ENCODE measurements around the gene ZBTB46.

Gene ZBTB46

DNA sequence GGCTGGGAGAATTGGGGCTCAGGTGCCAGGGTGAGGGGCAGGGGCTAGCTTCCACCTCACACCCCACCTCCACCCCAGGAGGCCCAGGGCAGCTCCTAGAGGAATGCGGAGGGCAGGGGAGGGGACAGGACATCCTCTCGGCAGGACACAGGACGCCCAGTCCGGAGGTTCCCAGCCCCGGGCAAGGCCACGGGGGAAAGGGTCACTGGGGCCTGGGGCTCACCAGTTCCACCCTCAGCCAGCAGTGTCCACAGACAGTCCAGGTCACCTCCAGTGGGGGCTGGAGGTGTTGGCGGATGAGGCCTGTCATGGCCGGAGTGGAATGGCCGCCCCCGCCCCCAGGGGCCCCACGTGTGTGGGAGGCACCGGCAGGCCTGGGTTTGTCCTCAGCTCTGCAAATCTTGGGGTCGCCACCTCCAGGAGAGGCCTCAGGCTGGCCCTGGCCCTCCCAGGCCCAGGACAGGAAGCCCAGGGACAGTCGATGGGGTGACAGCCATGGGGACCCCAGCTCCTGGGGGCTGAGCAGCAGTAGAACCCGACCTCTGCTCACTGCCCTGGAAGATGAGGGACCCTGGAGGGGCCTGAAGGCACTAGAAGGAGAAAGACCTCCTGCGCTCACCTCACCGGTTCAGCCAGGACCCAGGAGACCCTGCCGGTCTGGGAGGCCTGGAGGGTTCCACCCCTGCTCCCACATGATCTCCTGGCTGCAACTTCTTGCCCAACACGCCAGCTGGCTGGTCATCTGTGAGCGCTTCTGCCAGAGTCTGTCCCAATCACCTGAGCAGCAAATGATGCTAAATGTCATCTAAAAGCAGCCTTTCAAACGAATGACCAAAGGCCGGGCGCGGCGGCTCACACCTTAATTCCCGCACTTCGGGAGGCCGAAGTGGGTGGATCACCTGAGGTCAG is 17.2 kb upstream of the ZBTB46 start:
- TF ChIP-seq, protein P1, sequence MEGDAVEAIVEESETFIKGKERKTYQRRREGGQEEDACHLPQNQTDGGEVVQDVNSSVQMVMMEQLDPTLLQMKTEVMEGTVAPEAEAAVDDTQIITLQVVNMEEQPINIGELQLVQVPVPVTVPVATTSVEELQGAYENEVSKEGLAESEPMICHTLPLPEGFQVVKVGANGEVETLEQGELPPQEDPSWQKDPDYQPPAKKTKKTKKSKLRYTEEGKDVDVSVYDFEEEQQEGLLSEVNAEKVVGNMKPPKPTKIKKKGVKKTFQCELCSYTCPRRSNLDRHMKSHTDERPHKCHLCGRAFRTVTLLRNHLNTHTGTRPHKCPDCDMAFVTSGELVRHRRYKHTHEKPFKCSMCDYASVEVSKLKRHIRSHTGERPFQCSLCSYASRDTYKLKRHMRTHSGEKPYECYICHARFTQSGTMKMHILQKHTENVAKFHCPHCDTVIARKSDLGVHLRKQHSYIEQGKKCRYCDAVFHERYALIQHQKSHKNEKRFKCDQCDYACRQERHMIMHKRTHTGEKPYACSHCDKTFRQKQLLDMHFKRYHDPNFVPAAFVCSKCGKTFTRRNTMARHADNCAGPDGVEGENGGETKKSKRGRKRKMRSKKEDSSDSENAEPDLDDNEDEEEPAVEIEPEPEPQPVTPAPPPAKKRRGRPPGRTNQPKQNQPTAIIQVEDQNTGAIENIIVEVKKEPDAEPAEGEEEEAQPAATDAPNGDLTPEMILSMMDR (conservative IDR thresholded peaks at IDR 0.05; ENCODE audit: low read depth, low read length): no peak
- H3K4me3 ChIP-seq (ENCODE audit: low read depth, low read length): no peak overlapping the region
- no peak for DNase-seq (ENCODE audit: low read depth)

DNA sequence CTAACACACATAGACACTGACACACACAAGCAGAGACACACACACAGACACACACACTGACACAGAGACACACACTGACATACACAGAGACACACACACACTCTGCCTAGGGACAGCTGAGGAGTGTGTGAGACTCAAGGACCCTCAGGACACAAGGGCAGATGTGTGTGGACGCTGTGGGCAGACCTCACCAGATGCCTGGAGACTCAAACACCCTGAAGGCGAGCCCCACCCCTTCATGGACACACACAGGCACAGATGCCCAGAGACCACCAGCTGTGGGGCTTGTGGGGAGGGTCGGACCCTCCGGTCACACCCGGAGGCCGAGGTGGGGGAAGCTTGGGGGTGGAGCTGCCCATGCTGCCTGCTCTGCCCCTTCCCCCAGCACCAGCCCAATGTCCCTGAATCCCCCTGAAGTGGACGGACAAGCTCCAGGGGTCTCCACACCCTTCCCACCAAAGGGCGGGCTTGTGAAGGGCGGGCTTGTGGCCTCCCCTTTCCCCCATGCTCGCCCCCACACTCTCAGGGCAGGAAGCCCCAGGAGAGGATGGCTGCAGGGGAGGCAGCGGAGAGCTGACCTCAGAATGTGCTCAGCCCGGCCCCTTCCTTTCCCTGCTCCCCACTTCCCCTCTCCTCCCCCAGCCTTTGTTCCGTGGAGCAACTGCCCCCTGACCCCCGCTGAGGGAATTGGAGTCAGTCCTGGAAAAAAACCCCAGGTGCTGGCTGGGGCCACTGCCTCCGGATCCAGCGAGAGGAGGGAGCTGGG is 16.4 kb upstream of the ZBTB46 start:
- peak; percentile 29 for DNase-seq (ENCODE audit: low read depth)
- H3K4me3 ChIP-seq (ENCODE audit: low read depth, low read length): no peak overlapping the region
- TF ChIP-seq, protein P1 (conservative IDR thresholded peaks at IDR 0.05; ENCODE audit: low read depth, low read length): no peak

GRCh38 chr20:63846888-63847236 is 15.8 kb upstream of the ZBTB46 start:
- TF ChIP-seq, protein P1 (conservative IDR thresholded peaks at IDR 0.05; ENCODE audit: low read depth, low read length): no peak
- no peak for DNase-seq (ENCODE audit: low read depth)
- no peak overlapping the region for H3K4me3 ChIP-seq (ENCODE audit: low read depth, low read length)

DNA sequence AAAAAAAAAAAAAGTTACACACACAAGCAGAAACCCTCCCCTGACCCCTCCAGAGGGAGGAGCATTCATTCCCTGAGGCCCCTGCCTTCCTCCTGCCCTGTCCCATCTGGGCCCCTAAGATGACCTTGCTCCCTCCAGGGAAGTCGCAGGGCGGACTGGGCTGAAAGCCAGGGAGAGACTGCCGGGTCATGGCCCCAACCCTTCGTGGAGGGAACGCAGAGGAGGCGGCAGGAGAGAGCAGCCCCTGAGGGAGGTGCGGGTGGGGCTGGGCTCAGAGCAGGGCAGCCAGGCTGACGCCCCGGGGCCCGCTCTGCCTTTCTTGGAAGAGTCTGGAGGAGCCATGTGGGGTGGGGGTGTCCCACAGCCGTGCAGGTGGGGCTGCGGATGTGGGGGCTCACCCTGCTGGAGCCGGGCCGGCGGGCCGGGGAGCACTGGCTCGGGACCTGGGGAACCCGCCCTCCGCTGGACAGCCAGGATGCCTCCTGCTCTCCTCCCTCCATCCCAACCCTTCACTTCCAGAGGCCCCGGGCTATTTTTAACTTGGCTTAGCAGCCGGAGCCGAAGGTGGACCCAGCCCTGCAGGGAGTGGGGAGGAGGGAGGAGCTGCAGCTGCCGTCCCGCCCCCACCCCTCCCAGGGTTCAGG is 15.2 kb upstream of the ZBTB46 start:
- TF ChIP-seq, protein P1 (conservative IDR thresholded peaks at IDR 0.05; ENCODE audit: low read depth, low read length): no peak
- peak overlapping the region; percentile 34 for H3K4me3 ChIP-seq (ENCODE audit: low read depth, low read length)
- peak; percentile 61 for DNase-seq (ENCODE audit: low read depth)

- TF ChIP-seq, protein P1 (conservative IDR thresholded peaks at IDR 0.05; ENCODE audit: low read depth, low read length): no peak
- no peak for DNase-seq (ENCODE audit: low read depth)
- no peak overlapping the region for H3K4me3 ChIP-seq (ENCODE audit: low read depth, low read length)
Observed at GRCh38 chr20:63844511-63844991, 13.5 kb upstream of the ZBTB46 start.

- no peak for DNase-seq (ENCODE audit: low read depth)
- TF ChIP-seq, protein P1 (conservative IDR thresholded peaks at IDR 0.05; ENCODE audit: low read depth, low read length): no peak
- H3K4me3 ChIP-seq (ENCODE audit: low read depth, low read length): no peak overlapping the region
Observed at GRCh38 chr20:63843778-63844177, 12.7 kb upstream of the ZBTB46 start.

Data from choroid plexus epithelial cell (primary cell).